GM23248 (cell line): Measurements from ENCODE around the gene CHST11. TPM values are rescaled to one million over a fixed set of nuclear protein-coding genes. Genes with fewer than 3 reads are reported as not detected.

Experiments
- DNase-seq: peaks from one replicate; pipeline ENCODE4 v3.0.0-alpha.2; 2015
- H2AFZ ChIP-seq: fragments of 200-600 bp; sonication (generic); 2 replicates; pipeline ENCODE4 v1.6.1; 2016; ENCODE audit warnings: antibody characterized with exemption
- H3F3A ChIP-seq: fragments of 200-600 bp; sonication (generic); 2 replicates; pipeline ENCODE4 v1.6.1; 2016; ENCODE audit warnings: mild to moderate bottlenecking, antibody characterized with exemption, mixed run types; ENCODE audit not compliant: insufficient read depth
- H3K27ac ChIP-seq: fragments of 200-600 bp; sonication (generic); 2 replicates; pipeline ENCODE4 v1.5.1; 2016; ENCODE audit warnings: mild to moderate bottlenecking
- H3K27me3 ChIP-seq: fragments of 200-600 bp; sonication (generic); replicated peaks from 2 replicates; pipeline ENCODE4 v1.6.1; 2016; ENCODE audit warnings: mild to moderate bottlenecking; ENCODE audit not compliant: insufficient read depth
- H3K36me3 ChIP-seq: fragments of 200-600 bp; sonication (generic); 2 replicates; pipeline ENCODE4 v1.6.1; 2016; ENCODE audit warnings: low read depth, mild to moderate bottlenecking
- H3K4me1 ChIP-seq: fragments of 200-600 bp; sonication (generic); 2 replicates; pipeline ENCODE4 v1.6.1; 2016; ENCODE audit warnings: mild to moderate bottlenecking; ENCODE audit not compliant: insufficient read depth
- H3K4me2 ChIP-seq: fragments of 200-600 bp; sonication (generic); one replicate; pipeline ENCODE4 v1.6.1; 2016; ENCODE audit warnings: mild to moderate bottlenecking; ENCODE audit not compliant: unreplicated experiment
- H3K4me3 ChIP-seq: fragments of 200-600 bp; sonication (generic); 2 replicates; pipeline ENCODE4 v1.5.1; 2016; ENCODE audit warnings: mild to moderate bottlenecking
- H3K79me2 ChIP-seq: fragments of 200-600 bp; sonication (generic); 2 replicates; pipeline ENCODE4 v1.6.1; 2016; ENCODE audit warnings: mild to moderate bottlenecking; ENCODE audit not compliant: insufficient read depth
- H3K9ac ChIP-seq: fragments of 200-600 bp; sonication (generic); 2 replicates; pipeline ENCODE4 v1.6.1; 2016; ENCODE audit warnings: mild to moderate bottlenecking
- H3K9me2 ChIP-seq: fragments of 200-600 bp; sonication (generic); 2 replicates; pipeline ENCODE4 v1.6.1; 2016; ENCODE audit warnings: mixed run types, mild to moderate bottlenecking, moderate library complexity; ENCODE audit not compliant: insufficient read depth
- H3K9me3 ChIP-seq: fragments of 200-600 bp; sonication (generic); one replicate; pipeline ENCODE4 v1.6.1; 2017; ENCODE audit warnings: low read depth
- H4K20me1 ChIP-seq: fragments of 200-600 bp; sonication (generic); 2 replicates; pipeline ENCODE4 v1.6.0; 2016; ENCODE audit not compliant: insufficient read depth
- EZH2 ChIP-seq: fragments of 200-600 bp; sonication (generic); IDR thresholded peaks from 2 replicates; pipeline ENCODE4 v1.6.1; 2018; ENCODE audit warnings: antibody characterized with exemption, mild to moderate bottlenecking; ENCODE audit not compliant: insufficient read depth, poor library complexity, severe bottlenecking
- EZH2phosphoT487 ChIP-seq: fragments of 200-600 bp; sonication (generic); IDR thresholded peaks from 2 replicates; pipeline ENCODE4 v1.6.1; 2018; ENCODE audit warnings: antibody characterized with exemption, moderate library complexity, mild to moderate bottlenecking, low read depth; ENCODE audit not compliant: insufficient read depth
- WGBS, 2 experiments: methylation state at CpG; one replicate each; pipeline ENCODE4 v1.1.6; 2015 to 2017; ENCODE audit warnings: low lambda C conversion rate in 2 of 2, low coverage in 1 of 2; ENCODE audit errors: missing lambda C conversion rate in 2 of 2; 5-methylcytosine and 5-hydroxymethylcytosine counted together
- in situ Hi-C: fragments of 300-500 bp; cut with MboI; formaldehyde crosslinking; loops from 2 replicates; pipeline ENCODE4 v1.15.0; 2020
- polyA plus RNA-seq: library from polyadenylated mRNA; unstranded; fragments of >200 nt; fragmentation: Nextera tagmentation; extraction: Ambion mirVana; gene quantifications from 2 replicates; pipeline ENCODE4 v1.2.1, GENCODE V29; 2016
- total RNA-seq: library from RNA; depleted of rRNA; stranded (reverse); fragments of >200 nt; shearing (Covaris generic); gene quantifications from 2 replicates; pipeline ENCODE4 v1.2.3, GENCODE V29; 2014

The CHST11 gene
- total and polyA plus RNA-seq, 2 experiments from 2014 or later, result 3.7 to 5.4 TPM

- H3K9me3 ChIP-seq, result no peaks in the 10 kb centered on the region
- H3K27me3 ChIP-seq, result no peaks in the 10 kb centered on the region
- no peak overlapping the region for H3K27ac ChIP-seq
- H3F3A ChIP-seq, result no peaks in the 10 kb centered on the region
- H3K4me2 ChIP-seq, result no peak overlapping the region
- DNase-seq, result no peak
- H3K4me1 ChIP-seq, result peaks cover 10% of the 10 kb centered on the region
- no peak overlapping the region for H2AFZ ChIP-seq
- no peak overlapping the region for H3K4me3 ChIP-seq
- H3K36me3 ChIP-seq, result no peaks in the 10 kb centered on the region
- WGBS, 2 experiments, result 93 to 94% methylated on average over 16 of the region's 16 CpGs
- in situ Hi-C loops, result no loop called here
- no peaks in the 10 kb centered on the region for H3K9me2 ChIP-seq
- no peaks in the 10 kb centered on the region for H3K79me2 ChIP-seq
- TF ChIP-seq EZH2phosphoT487 (no peak), EZH2 (no peak)
- no peaks in the 10 kb centered on the region for H4K20me1 ChIP-seq
- no peak overlapping the region for H3K9ac ChIP-seq
Measured at GRCh38 chr12:104627990-104628830, 171.5 kb downstream of the CHST11 start.

GRCh38 chr12:104628831-104629135, 172.0 kb downstream of the CHST11 start:
- Histone ChIP-seq H3K9me3 (no peaks in the 10 kb centered on the region), H3K4me1 (peaks cover 11% of the 10 kb centered on the region), H3K9ac (no peak overlapping the region), H3K27ac (no peak overlapping the region), H3K4me3 (no peak overlapping the region), H3F3A (no peaks in the 10 kb centered on the region), H4K20me1 (no peaks in the 10 kb centered on the region), H3K9me2 (no peaks in the 10 kb centered on the region), H3K27me3 (no peaks in the 10 kb centered on the region), H3K36me3 (no peaks in the 10 kb centered on the region), H3K79me2 (no peaks in the 10 kb centered on the region), H3K4me2 (no peak overlapping the region), H2AFZ (no peak overlapping the region)
- in situ Hi-C loops, result no loop called here
- no peak for DNase-seq
- 82 to 88% methylated on average over 3 of the region's 3 CpGs for WGBS, 2 experiments
- TF ChIP-seq EZH2 (no peak), EZH2phosphoT487 (no peak)

- H2AFZ ChIP-seq, result no peak overlapping the region
- H3K4me2 ChIP-seq, result no peak overlapping the region
- no peaks in the 10 kb centered on the region for H3K36me3 ChIP-seq
- no peak for TF ChIP-seq EZH2
- no peak for TF ChIP-seq EZH2phosphoT487
- no peak overlapping the region for H3K9ac ChIP-seq
- WGBS, 2 experiments, result 96 to 97% methylated on average over 6 of the region's 6 CpGs
- no peaks in the 10 kb centered on the region for H3K79me2 ChIP-seq
- H3F3A ChIP-seq, result no peaks in the 10 kb centered on the region
- H3K27me3 ChIP-seq, result no peaks in the 10 kb centered on the region
- in situ Hi-C loops, result no loop called here
- no peak overlapping the region for H3K27ac ChIP-seq
- no peak for DNase-seq
- peaks cover 11% of the 10 kb centered on the region for H3K4me1 ChIP-seq
- H3K4me3 ChIP-seq, result no peak overlapping the region
- no peaks in the 10 kb centered on the region for H3K9me3 ChIP-seq
- no peaks in the 10 kb centered on the region for H4K20me1 ChIP-seq
- H3K9me2 ChIP-seq, result no peaks in the 10 kb centered on the region
Measured at GRCh38 chr12:104630230-104630670, 173.5 kb downstream of the CHST11 start.

GRCh38 chr12:104631867-104632266, 175.1 kb downstream of the CHST11 start:
- TF ChIP-seq EZH2 (no peak), EZH2phosphoT487 (no peak)
- Histone ChIP-seq H3K36me3 (no peaks in the 10 kb centered on the region), H3K4me3 (no peak overlapping the region), H3F3A (no peaks in the 10 kb centered on the region), H4K20me1 (no peaks in the 10 kb centered on the region), H3K9ac (no peak overlapping the region), H3K27me3 (no peaks in the 10 kb centered on the region), H3K4me1 (peaks cover 11% of the 10 kb centered on the region), H3K4me2 (no peak overlapping the region), H3K9me2 (no peaks in the 10 kb centered on the region), H3K79me2 (no peaks in the 10 kb centered on the region), H2AFZ (no peak overlapping the region), H3K27ac (no peak overlapping the region), H3K9me3 (no peaks in the 10 kb centered on the region)
- no peak for DNase-seq
- WGBS, 2 experiments, result 83 to 91% methylated on average over 8 of the region's 8 CpGs
- in situ Hi-C loops, result no loop called here
